ENCODE measurements around the gene MRPL30.
"Not testable (repeated sequence)": the region's sequence is repeated elsewhere in the genome, so short reads cannot be mapped to it uniquely, and the experiment has no call there.

Gene MRPL30

DNA sequence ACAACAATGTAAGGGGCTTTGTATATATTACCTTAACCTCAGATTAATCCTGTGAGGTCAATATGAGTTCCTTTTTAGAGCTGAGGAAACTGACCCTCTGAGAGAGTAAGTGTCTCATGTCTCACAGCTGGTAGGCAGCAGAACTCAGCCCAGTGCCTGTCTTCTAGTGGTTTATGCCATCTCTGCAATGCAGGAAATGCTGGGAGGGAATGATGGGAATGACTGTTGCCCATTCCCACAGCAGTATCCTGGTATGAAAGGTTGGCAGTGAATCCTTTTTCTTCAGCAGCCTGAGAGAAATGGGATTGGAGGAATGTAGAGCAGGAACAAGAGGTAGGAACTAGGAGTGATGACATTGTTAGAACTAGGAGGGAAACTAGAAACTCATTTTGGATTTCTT, 6.0 kb downstream of the MRPL30 start:
- no peak for DNase-seq

- no peak for DNase-seq
These were observed 7.4 kb downstream of the MRPL30 start for GRCh38 chr2:99188357-99188756.

DNA sequence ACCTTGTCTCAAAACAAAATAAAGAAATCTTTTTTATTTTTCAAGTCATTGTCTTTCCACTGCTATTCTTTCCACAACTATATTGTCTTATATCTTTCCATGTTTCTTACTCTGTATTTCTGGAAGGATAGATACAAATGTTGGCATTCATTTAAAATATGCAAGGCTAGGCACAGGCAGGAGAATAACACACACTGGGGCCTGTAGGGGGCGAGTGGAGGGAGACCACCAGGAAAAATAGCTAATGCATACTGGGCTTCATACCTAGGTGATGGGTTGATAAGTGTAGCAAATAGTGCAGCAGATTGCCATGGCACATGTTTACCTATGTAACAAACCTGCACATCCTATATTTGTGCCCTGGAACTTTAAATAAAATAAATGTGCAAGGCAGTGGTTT, 9.6 kb downstream of the MRPL30 start:
- no peak for DNase-seq

GRCh38 chr2:99192364-99192763, 11.4 kb downstream of the MRPL30 start:
- not testable (repeated sequence) for DNase-seq

DNA sequence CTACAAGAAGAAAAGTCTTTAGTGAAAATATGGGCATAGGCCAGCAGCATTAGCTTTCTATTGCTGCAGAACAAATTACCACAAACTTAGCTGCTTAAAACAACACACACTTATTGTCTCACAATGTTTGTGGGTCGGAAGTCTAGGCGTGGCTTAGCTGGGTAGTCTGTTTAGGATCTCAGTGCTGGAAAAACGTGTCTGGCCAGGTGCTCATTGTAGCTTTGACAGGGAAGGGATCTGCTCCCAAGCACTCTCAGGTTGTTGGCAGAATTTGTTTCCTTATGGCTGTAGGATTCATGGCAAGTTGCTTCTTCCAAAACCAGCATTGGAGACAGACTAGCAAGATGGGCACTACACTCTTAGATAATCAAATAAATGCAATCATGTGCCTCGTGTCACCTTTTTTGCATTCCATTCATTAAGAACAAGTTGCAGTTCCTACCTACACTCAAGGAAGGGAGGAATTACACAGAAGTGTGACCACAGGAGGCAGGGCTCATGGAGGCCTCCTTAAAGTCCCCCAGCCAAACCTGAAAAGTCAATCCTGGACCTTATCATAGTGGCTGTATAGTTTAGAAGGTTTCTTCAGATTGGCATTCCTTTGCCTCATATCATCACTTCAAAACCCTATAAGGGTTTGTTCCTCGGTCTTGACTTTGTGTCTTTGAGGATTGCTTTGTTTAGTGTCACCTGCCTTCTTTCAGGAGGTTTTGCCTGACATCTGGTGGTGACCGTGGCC, 17.3 kb downstream of the MRPL30 start:
- no peak for DNase-seq

- DNase-seq = no peak
These were observed 19.3 kb downstream of the MRPL30 start for GRCh38 chr2:99200076-99200800.

- no peak for DNase-seq
These were observed 21.1 kb downstream of the MRPL30 start for GRCh38 chr2:99201959-99202678.

- DNase-seq = no peak
These were observed 24.5 kb downstream of the MRPL30 start for GRCh38 chr2:99205491-99205890.

GRCh38 chr2:99216096-99216495, 35.1 kb downstream of the MRPL30 start:
- DNase-seq = no peak

GRCh38 chr2:99217929-99218501, 37.0 kb downstream of the MRPL30 start:
- no peak for DNase-seq

- DNase-seq = not testable (repeated sequence)
These were observed 52.2 kb downstream of the MRPL30 start for GRCh38 chr2:99233177-99233576.

DNA sequence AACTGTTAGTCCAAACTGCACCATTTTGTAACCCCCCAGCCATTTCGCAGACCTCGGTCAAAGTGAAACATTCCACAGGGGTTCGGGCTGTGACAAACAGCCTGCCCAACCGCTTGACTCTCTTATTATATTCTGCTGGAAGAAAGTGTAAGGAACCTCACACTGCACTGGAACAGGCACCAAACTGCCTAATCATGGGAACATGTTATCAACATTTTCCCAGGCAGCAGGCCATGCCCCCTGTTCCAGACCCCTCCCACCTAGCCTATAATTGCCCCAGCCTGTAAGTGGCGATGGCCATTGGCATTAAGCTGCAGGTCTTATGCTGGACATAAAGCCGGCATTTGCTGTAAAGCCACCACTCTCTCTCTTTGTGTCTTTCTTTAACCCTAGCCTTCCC, 57.6 kb downstream of the MRPL30 start:
- DNase-seq = no peak

DNA sequence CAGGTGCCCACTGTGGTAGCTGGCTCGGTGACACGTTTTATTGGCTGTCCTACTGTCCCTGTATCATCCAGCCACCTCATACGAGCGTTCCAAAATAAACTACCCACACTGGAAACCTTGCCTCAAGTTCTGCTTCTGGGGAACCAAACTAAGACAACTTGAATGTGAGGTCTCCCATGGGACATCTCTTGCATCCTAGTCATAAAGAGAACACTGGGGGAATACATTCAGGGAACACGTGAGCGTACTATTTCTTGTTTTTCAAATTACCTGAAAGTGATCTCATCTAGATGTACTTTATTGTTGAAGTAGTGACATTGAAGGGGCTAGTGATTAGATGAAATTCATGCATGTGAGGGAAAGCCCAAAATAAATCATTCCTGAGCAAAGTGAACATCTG, 59.4 kb downstream of the MRPL30 start:
- no peak for DNase-seq

DNA sequence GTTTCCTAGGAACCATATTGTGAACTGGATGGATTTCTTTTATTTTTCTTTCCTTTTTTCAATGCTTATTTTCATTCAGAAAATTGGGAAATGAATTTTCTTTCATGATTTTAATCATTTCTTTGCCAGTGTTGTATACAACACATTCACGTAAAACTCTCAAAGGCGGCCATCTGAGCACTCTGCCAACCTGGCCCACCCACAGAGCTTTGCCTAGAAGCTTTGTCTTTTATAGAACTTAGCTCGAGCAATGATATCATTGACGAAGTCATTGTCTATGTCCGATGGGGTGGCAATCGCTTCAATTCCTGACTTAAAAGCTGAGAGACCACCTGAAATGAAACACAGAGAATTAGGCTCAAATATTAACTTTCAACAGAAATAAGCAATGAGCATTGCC, 61.2 kb downstream of the MRPL30 start:
- no peak for DNase-seq

Measured in DMS79 (cell line).